Gastroesophageal sphincter (tissue), 4 donors: Measurements from ENCODE around the gene PEX11B. TPM values are rescaled to one million over a fixed set of nuclear protein-coding genes. Genes with fewer than 3 reads are reported as not detected.

Experiments used
- ATAC-seq: fragments of 150-250 bp; one replicate; pipeline ENCODE4 v1.9.1; 2016; ENCODE audit warnings: mild to moderate bottlenecking, moderate library complexity
- H3K27ac ChIP-seq, 4 donors: fragments of 200-600 bp; sonication (generic) in 3 of 4; 1 replicate in 3 of 4; 2 replicates in 1 of 4; pipeline ENCODE4 v1.5.1; 2016 to 2019
- H3K27me3 ChIP-seq: fragments of 200-600 bp; sonication (generic); one replicate; pipeline ENCODE4 v1.5.1; 2019
- H3K36me3 ChIP-seq, 2 donors: fragments of 200-600 bp; sonication (generic); one replicate each; pipeline ENCODE4 v1.5.1; 2019; ENCODE audit warnings: control low read depth in 1 of 2
- H3K4me1 ChIP-seq, 3 donors: fragments of 200-600 bp; sonication (generic); 1 replicate in 2 of 3; 2 replicates in 1 of 3; pipeline ENCODE4 v1.5.1; 2016 to 2019; ENCODE audit warnings: control low read depth in 2 of 3
- H3K4me3 ChIP-seq, 2 donors: fragments of 200-600 bp; sonication (generic); one replicate each; pipeline ENCODE4 v1.5.1; 2019; ENCODE audit warnings: mild to moderate bottlenecking in 1 of 2, moderate library complexity in 1 of 2
- H3K9me3 ChIP-seq, 3 donors: fragments of 200-600 bp; sonication (generic); one replicate each; pipeline ENCODE4 v1.5.1; 2017 to 2019; ENCODE audit warnings: control low read depth in 2 of 3
- EP300 ChIP-seq: sonication (generic); formaldehyde crosslinking; IDR thresholded peaks from one replicate; pipeline ENCODE4 v1.6.1; 2017; ENCODE audit warnings: antibody characterized with exemption, mild to moderate bottlenecking
- POLR2A ChIP-seq, 2 donors: fragments of 450-650 bp; IDR thresholded peaks; one replicate each; pipeline ENCODE4 v1.6.1; 2017; ENCODE audit warnings: antibody characterized with exemption in 2 of 2, mild to moderate bottlenecking in 2 of 2, moderate library complexity in 1 of 2
- POLR2AphosphoS5 ChIP-seq: sonication (generic); formaldehyde crosslinking; IDR thresholded peaks from one replicate; pipeline ENCODE4 v1.6.1; 2017; ENCODE audit warnings: antibody characterized with exemption
- WGBS, 2 donors: methylation state at CpG; one replicate each; pipeline ENCODE4 v1.1.5; 2018; ENCODE audit warnings: low coverage in 1 of 2; 5-methylcytosine and 5-hydroxymethylcytosine counted together
- total RNA-seq, 4 donors: library from RNA; depleted of rRNA; stranded (reverse); fragments of >200 nt; gene quantifications; one replicate each; pipeline ENCODE4 v1.1.0, GENCODE V29; 2016
- TF ChIP-seq, protein P1 (sequence below), 4 experiments: fragments of 200-600 bp in 2 of 4; fragments of 450-650 bp in 2 of 4; sonication (generic) in 1 of 4; IDR thresholded peaks; one replicate each; pipeline ENCODE4 v1.5.1; 2017 to 2019; ENCODE audit warnings: antibody characterized with exemption in 4 of 4, mild to moderate bottlenecking in 2 of 4, moderate library complexity in 2 of 4

Gene PEX11B
- total RNA-seq, 4 donors from 2014 or later, result 22.1 to 29.1 (median 28.1) TPM

DNA sequence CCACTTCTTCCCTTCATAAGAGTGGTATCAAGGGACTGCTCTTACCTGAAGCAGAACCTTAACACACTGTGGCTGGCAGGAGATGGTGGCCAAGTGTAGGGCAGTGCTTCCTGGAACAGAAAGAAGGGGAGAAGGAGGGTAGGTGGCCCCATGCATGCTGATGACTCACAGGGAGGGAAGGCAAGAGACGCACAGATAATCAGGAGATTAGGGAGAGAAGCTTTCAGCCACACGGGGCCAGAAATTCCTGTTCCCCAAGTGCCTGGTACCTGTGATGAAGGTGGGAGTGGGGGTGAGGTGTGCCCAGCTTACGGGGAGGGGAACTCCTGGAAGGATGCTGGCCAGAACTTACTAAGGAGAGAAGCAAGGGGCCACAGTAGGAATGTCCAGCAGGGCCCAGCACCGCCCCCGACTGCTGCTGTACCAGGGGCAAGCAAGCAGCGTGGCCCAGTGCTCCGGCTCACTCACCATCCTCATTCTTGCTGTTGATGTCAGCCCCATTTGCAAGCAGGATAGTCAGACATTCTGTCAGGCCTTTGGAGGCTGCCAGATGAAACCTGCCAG lies 40.5 kb downstream of the PEX11B start:
- Histone ChIP-seq H3K27me3 (no peaks in the 10 kb centered on the region), H3K27ac (no peak overlapping the region), H3K36me3 (no peaks in the 10 kb centered on the region), H3K9me3 (no peaks in the 10 kb centered on the region), H3K4me3 (no peak overlapping the region), H3K4me1 (peaks cover 0 to 4% (median 0%) of the 10 kb centered on the region in 3 donors)
- ATAC-seq, result no peak
- TF ChIP-seq, protein P1, sequence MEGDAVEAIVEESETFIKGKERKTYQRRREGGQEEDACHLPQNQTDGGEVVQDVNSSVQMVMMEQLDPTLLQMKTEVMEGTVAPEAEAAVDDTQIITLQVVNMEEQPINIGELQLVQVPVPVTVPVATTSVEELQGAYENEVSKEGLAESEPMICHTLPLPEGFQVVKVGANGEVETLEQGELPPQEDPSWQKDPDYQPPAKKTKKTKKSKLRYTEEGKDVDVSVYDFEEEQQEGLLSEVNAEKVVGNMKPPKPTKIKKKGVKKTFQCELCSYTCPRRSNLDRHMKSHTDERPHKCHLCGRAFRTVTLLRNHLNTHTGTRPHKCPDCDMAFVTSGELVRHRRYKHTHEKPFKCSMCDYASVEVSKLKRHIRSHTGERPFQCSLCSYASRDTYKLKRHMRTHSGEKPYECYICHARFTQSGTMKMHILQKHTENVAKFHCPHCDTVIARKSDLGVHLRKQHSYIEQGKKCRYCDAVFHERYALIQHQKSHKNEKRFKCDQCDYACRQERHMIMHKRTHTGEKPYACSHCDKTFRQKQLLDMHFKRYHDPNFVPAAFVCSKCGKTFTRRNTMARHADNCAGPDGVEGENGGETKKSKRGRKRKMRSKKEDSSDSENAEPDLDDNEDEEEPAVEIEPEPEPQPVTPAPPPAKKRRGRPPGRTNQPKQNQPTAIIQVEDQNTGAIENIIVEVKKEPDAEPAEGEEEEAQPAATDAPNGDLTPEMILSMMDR (IDR thresholded peaks at IDR 0.05), result no peak
- WGBS, 2 donors, result 82% methylated on average over 5 of the region's 7 CpGs; no CpG with 5 or more reads in 1 of the 2 donors

DNA sequence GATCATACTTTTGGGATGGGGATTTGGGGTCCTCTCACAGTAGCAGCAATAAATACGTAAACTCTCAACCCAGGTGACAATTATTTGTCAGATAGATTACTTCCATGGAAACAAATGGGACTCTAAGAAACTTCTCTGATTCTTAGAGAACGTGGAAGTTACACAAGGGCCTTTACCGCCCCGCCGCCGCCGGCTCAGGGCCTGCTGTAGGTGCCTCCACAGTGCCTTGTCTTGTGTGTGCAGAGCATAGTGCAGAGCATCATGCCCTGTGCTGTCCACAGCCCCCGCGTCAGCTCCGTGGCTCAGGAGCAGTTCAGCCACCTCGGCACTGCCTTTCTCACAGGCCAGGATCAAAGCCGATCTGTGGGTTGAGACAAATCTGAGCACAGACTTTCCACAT lies 43.9 kb downstream of the PEX11B start:
- Histone ChIP-seq H3K4me3 (no peak overlapping the region), H3K27ac (no peak overlapping the region), H3K9me3 (no peaks in the 10 kb centered on the region), H3K36me3 (no peaks in the 10 kb centered on the region), H3K27me3 (no peaks in the 10 kb centered on the region), H3K4me1 (peaks cover 0 to 36% (median 3%) of the 10 kb centered on the region in 3 donors)
- TF ChIP-seq EP300 (no peak), POLR2AphosphoS5 (no peak), POLR2A (IDR thresholded peaks at IDR 0.05) (no peak)
- TF ChIP-seq, protein P1 (IDR thresholded peaks at IDR 0.05), result no peak
- WGBS, 2 donors, result 83 to 91% methylated on average over 1 to 9 of the region's 12 CpGs
- no peak for ATAC-seq

DNA sequence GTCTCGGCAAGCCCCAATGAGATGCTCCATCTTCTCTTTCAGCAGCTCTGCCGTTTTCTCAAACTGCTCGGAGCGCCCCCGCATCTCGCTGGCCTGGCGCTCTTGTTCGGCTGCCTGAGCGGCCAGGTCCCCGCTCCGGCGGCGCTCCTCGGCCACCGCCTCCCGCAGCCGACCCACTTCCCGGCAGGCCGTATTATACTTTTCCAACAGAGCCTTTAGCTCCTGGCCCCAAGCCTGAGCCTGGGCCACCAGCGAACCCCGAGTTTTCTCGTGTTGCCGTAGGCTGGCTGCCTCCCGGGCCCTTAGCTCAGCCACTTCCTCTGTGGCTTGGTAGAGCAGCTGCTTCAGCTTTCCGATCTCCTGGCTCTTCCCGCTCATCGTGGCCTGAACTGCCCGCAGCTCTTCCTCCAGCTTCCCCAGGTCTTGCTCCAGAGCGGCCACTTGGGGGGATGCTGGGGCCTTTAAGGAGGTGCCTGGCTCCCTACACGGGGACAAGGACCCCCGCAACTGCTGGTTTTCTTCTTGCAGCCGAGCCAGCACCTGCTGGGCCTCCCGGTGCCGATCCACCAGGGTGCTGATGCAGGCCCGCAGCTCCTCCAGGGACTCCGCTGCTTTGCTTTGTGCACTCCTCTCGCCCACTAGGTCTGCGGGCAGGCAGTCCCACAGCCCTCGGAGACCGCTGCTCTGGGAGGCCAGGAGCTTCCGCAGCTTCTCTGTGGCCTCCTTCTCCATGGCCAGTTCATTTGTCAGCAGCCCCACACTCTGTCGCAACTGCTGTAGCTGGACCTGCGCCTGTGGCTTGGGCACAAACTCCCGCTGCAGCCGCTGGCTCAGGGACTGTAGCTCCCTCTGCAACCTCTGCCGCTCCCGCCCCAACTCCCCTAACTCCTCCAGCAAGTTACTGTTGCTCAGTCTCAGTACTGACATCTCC lies 46.3 kb downstream of the PEX11B start:
- peak; percentile 92 for ATAC-seq
- H3K36me3 ChIP-seq, result peaks cover 0 to 9% of the 10 kb centered on the region in 2 donors
- WGBS, 2 donors, result 6 to 15% methylated on average over 28 to 33 of the region's 47 CpGs
- H3K4me1 ChIP-seq, result peaks cover 0 to 55% (median 3%) of the 10 kb centered on the region in 3 donors
- no peaks in the 10 kb centered on the region for H3K9me3 ChIP-seq
- TF ChIP-seq POLR2A (IDR thresholded peaks at IDR 0.05), result peak in 1 of 2 donors; percentile 8
- TF ChIP-seq, protein P1 (IDR thresholded peaks at IDR 0.05), result no peak
- TF ChIP-seq POLR2AphosphoS5, result no peak
- TF ChIP-seq EP300, result no peak
- no peaks in the 10 kb centered on the region for H3K27me3 ChIP-seq
- H3K4me3 ChIP-seq, result peak overlapping the region; percentile 40 to 62
- peak overlapping the region; percentile 30 to 92 (median 86) for H3K27ac ChIP-seq

DNA sequence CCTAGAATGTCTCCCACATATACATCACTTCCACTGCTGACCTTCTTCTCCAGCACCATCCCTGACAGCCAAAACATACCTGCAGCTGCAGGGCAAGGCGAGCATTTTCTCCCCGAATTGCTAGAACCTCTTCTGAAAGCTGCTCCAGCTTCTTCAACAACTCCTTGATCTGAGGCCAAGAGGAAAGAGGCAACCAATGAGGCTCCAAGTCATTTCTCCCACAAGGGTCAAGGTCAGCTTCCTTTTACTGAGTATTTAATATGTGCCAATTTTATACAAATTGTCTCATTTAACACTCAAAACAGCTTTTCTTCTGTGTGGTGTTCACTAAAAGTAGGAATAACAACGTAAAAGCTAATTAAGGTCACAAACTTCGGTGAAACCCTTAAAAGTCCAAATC lies 50.3 kb downstream of the PEX11B start:
- no peak for ATAC-seq
- H3K36me3 ChIP-seq, result peaks cover 0 to 33% of the 10 kb centered on the region in 2 donors
- peaks cover 0 to 58% (median 3%) of the 10 kb centered on the region in 3 donors for H3K4me1 ChIP-seq
- 61 to 83% methylated on average over 3 to 4 of the region's 4 CpGs for WGBS, 2 donors
- H3K9me3 ChIP-seq, result no peaks in the 10 kb centered on the region
- no peak overlapping the region for H3K27ac ChIP-seq
- TF ChIP-seq EP300 (no peak), POLR2AphosphoS5 (no peak), POLR2A (IDR thresholded peaks at IDR 0.05) (no peak)
- TF ChIP-seq, protein P1 (IDR thresholded peaks at IDR 0.05), result no peak
- no peaks in the 10 kb centered on the region for H3K27me3 ChIP-seq
- H3K4me3 ChIP-seq, result no peak overlapping the region
